ELF-1 (cell line): ENCODE data around the gene ZNRD2.
A peak's percentile ranks its signal among the peaks of the same experiment; 100 is the strongest.
"Not testable (repeated sequence)": the region's sequence is repeated elsewhere in the genome, so short reads cannot be mapped to it uniquely, and the experiment has no call there.

Experiments
- DNase-seq: peaks from one replicate; pipeline ENCODE4 v3.0.0-alpha.2; 2016; ENCODE audit warnings: low read depth, low spot score

The ZNRD2 gene, protein sequence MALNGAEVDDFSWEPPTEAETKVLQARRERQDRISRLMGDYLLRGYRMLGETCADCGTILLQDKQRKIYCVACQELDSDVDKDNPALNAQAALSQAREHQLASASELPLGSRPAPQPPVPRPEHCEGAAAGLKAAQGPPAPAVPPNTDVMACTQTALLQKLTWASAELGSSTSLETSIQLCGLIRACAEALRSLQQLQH

GRCh38 chr11:65569973-65570918, at the start of gene ZNRD2:
ZNRD2 (plus strand) TSS chr11:65570477; CDS start chr11:65570492, 15 bp downstream.
- DNase-seq: peak; percentile 99

DNA sequence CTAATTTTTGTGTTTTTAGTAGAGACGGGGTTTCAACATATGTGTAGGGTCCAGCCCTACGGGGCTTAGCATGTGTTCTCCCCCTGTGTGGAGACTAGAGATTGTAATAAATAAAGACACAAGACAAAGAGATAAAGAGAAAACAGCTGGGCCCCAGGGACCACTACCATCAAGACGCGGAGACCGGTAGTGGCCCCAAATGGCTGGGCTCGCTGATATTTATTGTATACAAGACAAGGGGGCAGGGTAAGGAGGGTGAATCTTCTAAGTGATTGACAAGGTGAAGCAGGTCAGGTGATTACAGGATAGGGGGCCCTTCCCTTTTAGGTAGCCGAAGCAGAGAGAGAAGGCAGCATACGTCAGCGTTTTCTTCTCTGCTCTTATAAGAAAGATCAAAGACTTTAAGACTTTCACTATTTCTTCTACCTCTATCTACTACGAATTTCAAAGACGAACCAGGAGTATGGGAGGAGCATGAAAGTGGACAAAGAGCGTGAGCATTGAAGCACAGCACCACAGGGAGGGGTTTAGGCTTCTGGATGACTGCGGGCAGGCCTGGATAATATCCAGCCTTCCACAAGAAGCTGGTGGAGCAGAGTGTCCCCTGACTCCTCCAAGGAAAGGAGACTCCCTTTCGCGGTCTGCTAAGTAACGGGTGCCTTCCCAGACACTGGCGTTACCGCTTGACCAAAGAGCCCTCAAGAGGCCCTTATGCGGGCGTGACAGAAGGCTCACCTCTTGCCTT, 48.3 kb upstream of the ZNRD2 start:
- DNase-seq: peak; percentile 65

DNA sequence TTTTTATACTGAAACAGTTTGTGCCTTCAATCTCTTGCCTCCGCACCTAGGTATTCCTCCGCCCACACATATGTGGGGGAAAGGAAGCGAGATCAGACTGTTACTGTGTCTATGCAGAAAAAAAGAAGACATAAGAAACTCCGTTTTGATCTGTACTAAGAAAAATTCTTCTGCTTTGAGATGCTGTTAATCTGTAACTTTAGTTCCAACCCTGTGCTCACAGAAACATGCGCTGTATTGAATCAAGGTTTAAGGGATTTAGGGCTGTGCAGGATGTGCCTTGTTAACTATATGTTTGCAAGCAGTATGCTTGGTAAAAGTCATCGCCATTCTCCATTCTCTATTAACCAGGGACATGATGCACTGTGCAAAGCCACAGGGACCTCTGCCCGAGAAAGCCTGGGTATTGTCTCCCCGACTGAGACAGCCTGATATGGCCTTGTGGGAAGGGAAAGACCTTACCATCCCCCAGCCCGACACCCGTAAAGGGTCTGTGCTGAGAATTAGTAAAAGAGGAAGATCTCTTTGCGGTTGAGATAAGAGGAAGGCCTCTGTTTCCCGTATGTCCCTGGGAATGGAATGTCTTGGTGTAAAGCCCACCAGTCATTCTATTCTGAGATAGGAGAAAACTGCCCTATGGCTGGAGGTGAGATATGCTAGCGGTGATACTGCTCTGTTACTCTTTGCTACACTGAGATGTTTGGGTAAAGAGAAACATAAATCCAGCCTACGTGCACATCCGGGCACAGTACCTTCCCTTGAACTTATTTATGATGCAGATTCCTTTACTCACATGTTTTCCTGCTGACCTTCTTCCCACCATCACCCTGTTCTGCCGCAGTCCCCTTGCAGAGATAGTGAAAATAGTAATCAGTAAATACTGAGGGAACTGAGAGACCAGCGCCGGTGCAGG, 47.3 kb upstream of the ZNRD2 start:
- DNase-seq: peak; percentile 82

GRCh38 chr11:65523631-65523968, 46.7 kb upstream of the ZNRD2 start:
- not testable (repeated sequence) for DNase-seq

- peak; percentile 49 for DNase-seq
Measured at GRCh38 chr11:65524014-65524740, 46.1 kb upstream of the ZNRD2 start.

- peak; percentile 68 for DNase-seq
Measured at GRCh38 chr11:65524741-65525545, 45.3 kb upstream of the ZNRD2 start, which contains the start of gene SCYL1. SCYL1 (plus strand) TSS chr11:65525083; CDS start chr11:65525154, 71 bp downstream.

- DNase-seq: no peak
Measured at GRCh38 chr11:65525546-65526480, 44.5 kb upstream of the ZNRD2 start.

DNA sequence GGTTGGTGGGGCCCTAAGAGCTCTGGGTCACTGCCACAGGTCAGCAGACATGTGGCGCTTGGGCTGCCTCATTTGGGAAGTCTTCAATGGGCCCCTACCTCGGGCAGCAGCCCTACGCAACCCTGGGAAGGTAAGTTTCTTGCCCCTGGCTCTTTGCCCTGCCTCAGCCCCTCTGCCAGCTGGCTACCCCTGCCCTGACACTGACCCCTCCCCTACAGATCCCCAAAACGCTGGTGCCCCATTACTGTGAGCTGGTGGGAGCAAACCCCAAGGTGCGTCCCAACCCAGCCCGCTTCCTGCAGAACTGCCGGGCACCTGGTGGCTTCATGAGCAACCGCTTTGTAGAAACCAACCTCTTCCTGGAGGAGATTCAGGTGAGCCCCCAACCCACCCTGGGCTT, 43.5 kb upstream of the ZNRD2 start:
- no peak for DNase-seq

DNA sequence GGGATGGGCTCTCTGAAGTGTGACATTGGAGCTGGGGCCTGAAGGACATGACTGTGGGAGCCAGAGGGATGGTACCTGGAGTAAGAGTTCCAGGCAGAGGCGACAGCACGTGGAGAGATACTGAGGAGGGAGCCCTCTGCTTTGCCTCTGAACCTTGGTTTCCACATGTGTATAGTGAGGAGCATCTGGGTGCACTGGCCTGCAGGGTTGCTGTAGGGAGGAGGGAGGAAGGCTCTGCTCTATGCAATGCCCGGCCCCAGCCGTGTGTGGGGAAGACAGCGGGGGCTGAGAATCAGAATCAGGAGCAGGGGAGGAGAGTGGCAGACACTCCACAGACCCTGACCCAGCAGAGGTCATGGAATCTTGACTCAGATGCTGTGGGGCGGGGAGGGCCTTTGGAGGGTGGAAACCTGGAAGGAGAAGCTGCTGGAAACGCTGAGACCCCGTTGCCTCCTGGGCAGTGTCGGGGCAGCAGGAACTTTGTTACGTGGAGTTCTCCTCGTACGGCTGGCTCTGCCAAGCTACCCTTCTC, 41.4 kb upstream of the ZNRD2 start:
- DNase-seq: no peak

DNA sequence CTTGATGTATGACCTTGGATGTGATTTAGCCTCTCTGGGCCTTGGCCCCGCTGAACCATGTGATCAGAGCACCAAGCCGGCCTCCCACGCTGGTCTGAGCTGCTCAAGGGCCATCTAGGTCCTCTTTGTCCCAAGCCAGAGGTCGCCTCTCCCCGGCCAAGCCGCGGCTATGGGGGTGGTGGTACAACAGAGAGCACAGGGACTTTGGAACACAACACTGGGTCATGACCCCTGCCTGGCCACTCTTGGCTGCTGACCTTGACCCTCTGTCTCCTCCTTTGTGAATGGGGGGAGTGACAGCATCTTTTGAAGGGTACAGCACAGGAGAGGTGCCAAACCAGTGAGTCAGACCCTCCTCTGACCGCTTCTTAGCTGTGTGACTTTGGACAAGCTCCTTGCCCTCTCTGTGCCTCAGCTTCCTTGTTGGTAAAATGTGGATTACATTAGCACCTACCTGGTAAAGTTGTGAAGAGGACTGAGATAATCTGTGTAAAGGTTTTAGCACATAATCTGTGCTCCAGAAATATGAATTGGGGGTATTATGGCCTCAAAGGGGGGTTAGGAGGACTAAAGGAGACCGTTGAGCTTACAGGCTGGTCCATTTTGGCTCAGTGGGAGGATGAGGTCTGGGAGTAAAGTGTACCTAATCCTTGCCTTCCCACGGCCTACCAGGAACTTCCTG, 40.7 kb upstream of the ZNRD2 start:
- no peak for DNase-seq

GRCh38 chr11:65530157-65530496, 40.1 kb upstream of the ZNRD2 start:
- DNase-seq: peak; percentile 38

- no peak for DNase-seq
Measured at GRCh38 chr11:65532388-65533064, 37.8 kb upstream of the ZNRD2 start.

DNA sequence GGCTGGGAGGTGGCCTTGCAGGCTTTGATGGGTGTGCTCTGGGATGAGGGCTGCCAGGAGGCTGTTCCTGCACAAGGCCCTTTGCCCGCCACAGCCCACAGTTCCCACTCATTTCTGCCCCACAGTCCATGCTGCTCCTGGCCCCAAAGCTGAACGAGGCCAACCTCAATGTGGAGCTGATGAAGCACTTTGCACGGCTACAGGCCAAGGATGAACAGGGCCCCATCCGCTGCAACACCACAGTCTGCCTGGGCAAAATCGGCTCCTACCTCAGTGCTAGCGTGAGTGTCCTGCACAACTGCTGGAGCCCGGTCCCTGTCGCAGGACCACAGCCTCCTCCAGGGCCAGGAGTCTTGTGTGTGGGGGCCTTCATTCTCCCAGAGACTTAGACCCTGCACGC, 35.2 kb upstream of the ZNRD2 start:
- DNase-seq: no peak

- DNase-seq: no peak
Measured at GRCh38 chr11:65536412-65537295, 33.6 kb upstream of the ZNRD2 start.

DNA sequence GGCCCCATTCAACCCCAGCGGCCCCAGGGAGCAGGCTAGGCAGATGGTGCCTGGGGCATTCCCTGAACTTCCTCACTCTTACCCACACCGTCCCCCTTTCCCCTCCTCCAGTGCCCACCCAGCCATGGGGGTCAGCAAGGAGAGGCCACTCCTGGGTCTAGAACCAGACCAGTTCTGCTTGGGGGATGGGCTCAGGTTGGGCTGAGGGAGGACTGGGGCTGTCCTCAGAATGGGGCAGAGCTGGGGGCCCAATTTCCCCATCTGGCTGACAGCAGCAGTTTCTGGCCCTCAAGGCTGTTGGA, 33.0 kb upstream of the ZNRD2 start:
- no peak for DNase-seq

- DNase-seq: no peak
Measured at GRCh38 chr11:65537620-65538231, 32.6 kb upstream of the ZNRD2 start.
